Skeletal muscle tissue (tissue), 4 donors: ENCODE results near the gene RPS2. TPM values are rescaled to one million over a fixed set of nuclear protein-coding genes. Genes with fewer than 3 reads are reported as not detected.
A peak's percentile ranks its signal among the peaks of the same experiment; 100 is the strongest.
"Not testable (repeated sequence)": the region's sequence is repeated elsewhere in the genome, so short reads cannot be mapped to it uniquely, and the experiment has no call there.

Experiments
- H3K27ac ChIP-seq: one replicate; pipeline ENCODE4 v1.7.0; 2013; ENCODE audit warnings: mild to moderate bottlenecking, low read depth, low read length, inconsistent platforms
- H3K27me3 ChIP-seq, 3 donors: one replicate each; pipeline ENCODE4 v1.7.0; 2013; ENCODE audit warnings: low read length in 3 of 3; ENCODE audit not compliant: control insufficient read depth in 3 of 3, insufficient read depth in 3 of 3
- H3K36me3 ChIP-seq, 3 donors: one replicate each; pipeline ENCODE4 v1.7.0; 2013; ENCODE audit warnings: low read length in 3 of 3; ENCODE audit not compliant: control insufficient read depth in 3 of 3, insufficient read depth in 3 of 3
- H3K4me1 ChIP-seq, 3 donors: one replicate each; pipeline ENCODE4 v1.7.0; 2013; ENCODE audit warnings: low read length in 3 of 3, mild to moderate bottlenecking in 3 of 3; ENCODE audit not compliant: control insufficient read depth in 3 of 3, insufficient read depth in 3 of 3
- H3K4me3 ChIP-seq, 3 donors: one replicate each; pipeline ENCODE4 v1.7.0; 2013; ENCODE audit warnings: low read length in 3 of 3
- H3K9ac ChIP-seq, 3 donors: one replicate each; pipeline ENCODE4 v1.7.0; 2013; ENCODE audit warnings: low read length in 3 of 3, mild to moderate bottlenecking in 3 of 3, moderate library complexity in 2 of 3, low read depth in 1 of 3
- H3K9me3 ChIP-seq, 3 donors: one replicate each; pipeline ENCODE4 v1.7.0; 2013; ENCODE audit warnings: low read length in 3 of 3; ENCODE audit not compliant: control insufficient read depth in 3 of 3
- total RNA-seq: library from RNA; depleted of rRNA; stranded (reverse); fragments of >200 nt; gene quantifications from one replicate; pipeline ENCODE4 v1.2.3, GENCODE V29; 2014
- donor health status: Osteomylitis.

RPS2 gene
- total RNA-seq, result 3,178 TPM

- Histone ChIP-seq H3K27ac (peak within 1 kb of the TSS; percentile 98), H3K9ac (peak within 1 kb of the TSS; percentile 93 to 99 (median 98)), H3K4me1 (peaks cover 31 to 53% (median 33%) of the 10 kb centered on the region in 3 donors)
These were observed at the start of gene RPS2 for GRCh38 chr16:1964506-1965395. RPS2 (minus strand) TSS chr16:1964826; CDS start chr16:1964625, 201 bp downstream.

DNA sequence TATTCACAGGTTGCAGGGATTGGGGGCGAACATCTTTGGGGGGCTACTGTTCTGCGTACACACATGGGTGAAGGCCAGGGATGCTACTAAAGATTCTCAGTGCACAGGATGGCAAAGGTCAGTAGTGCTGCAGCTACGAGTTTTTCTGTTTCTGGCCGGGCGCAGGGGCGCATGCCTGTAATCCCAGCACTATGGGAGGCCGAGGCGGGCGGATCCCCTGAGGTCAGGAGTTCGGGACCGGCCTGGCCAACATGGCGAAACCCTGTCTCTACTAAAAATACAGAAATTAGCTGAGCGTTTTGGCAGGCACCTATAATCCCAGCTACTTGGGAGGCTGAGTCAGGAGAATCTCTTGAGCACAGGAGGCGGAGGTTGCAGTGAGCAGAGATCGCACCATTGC lies 48.9 kb upstream of the RPS2 start:
- Histone ChIP-seq H3K4me3 (no peak overlapping the region), H3K4me1 (peaks cover 11 to 17% (median 14%) of the 10 kb centered on the region in 3 donors), H3K9ac (no peak overlapping the region), H3K36me3 (no peaks in the 10 kb centered on the region), H3K27me3 (peaks cover 0 to 4% (median 4%) of the 10 kb centered on the region in 3 donors), H3K9me3 (no peaks in the 10 kb centered on the region), H3K27ac (no peak overlapping the region)

More at GRCh38 chr16:1964506-1965395, at the start of gene RPS2:
- H3K4me3 ChIP-seq, result peak within 1 kb of the TSS; percentile 84 to 90 (median 85)
- H3K27me3 ChIP-seq, result no peaks in the 10 kb centered on the region
- peaks cover 26 to 33% (median 26%) of the 10 kb centered on the region in 3 donors for H3K36me3 ChIP-seq
- H3K9me3 ChIP-seq, result no peaks in the 10 kb centered on the region

GRCh38 chr16:2011726-2012125 lies 47.1 kb upstream of the RPS2 start:
- H3K9me3 ChIP-seq, H3K4me3 ChIP-seq, H3K27me3 ChIP-seq, H3K36me3 ChIP-seq, H3K27ac ChIP-seq: not testable (repeated sequence)
- Histone ChIP-seq H3K9ac (peak overlapping the region in 1 of 3 donors; percentile 43), H3K4me1 (peaks cover 29 to 35% (median 31%) of the 10 kb centered on the region in 3 donors)

DNA sequence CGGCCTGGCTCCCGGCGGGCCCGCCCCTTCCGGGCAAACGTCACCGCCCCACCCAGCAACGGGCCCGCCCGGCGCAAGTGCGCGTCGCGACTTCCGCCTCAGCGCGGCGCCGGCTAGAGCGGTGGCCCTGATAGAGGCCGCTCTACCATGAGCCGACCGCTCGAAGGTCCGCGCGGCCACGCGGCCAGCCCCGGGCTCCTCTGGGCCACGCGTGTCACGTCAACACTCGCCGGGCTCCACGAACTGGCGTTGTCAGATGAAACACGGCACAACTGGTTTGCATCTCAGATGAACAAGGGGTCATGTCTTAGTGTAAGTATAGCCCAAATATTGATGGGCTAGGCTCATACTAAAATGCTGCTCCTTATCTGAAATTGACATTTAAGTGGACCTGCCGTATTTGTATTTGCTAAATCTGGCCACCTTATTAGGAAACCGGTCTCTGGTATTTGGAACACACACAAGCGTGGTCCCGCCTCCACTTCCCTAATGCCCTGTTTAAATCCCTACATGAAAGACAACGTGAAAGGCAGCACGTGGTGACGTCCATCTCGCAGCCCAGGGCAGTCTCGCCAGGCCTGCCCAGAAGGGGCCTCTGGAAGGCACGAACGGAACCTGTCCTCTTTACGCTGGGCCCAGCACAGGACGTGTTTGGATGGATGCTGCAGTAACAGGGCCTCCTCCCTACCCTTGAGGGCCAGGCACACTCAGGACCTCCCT lies 45.3 kb upstream of the RPS2 start, which contains the start of gene ZNF598:
ZNF598 (minus strand) TSS at position 31 of the 720 bp plus-strand sequence.
- no peaks in the 10 kb centered on the region for H3K9me3 ChIP-seq
- H3K4me1 ChIP-seq, result peaks cover 46 to 52% (median 49%) of the 10 kb centered on the region in 3 donors

DNA sequence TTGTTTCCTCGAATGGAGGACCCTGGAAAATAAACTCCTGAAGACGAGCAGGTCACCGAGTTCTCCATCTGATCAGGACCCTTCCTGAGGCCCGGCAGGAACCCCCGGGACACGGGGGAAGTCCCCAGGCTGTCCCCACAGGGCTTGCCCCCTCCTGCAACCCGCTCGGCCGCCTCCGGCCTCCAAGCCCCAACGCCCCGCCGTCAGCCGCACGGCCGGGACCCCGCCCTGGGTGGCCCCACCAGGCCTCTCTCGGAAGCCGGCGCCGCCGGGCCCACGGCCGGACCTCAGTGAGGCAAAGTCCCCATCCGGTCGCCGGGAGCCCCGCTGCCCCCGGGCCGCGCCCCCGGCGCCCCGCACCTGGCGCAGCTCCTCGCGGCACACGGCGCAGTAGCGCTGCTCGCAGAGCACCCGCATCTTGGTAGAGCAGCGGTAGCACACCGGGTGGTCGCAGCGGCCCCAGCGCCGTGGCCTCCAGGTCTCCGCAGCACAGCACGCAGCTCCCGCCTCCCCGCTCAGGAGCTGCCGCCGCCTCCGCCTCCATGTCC lies 44.6 kb upstream of the RPS2 start:
- Histone ChIP-seq H3K27ac (peak overlapping the region; percentile 82), H3K9ac (peak overlapping the region; percentile 73 to 86 (median 80)), H3K36me3 (peaks cover 0 to 4% (median 2%) of the 10 kb centered on the region in 3 donors), H3K4me3 (peak overlapping the region; percentile 78 to 83 (median 81)), H3K9me3 (no peaks in the 10 kb centered on the region), H3K4me1 (peaks cover 53 to 59% (median 56%) of the 10 kb centered on the region in 3 donors), H3K27me3 (no peaks in the 10 kb centered on the region)

More for the DNA sequence above, 45.3 kb upstream of the RPS2 start, which contains the start of gene ZNF598:
- peaks cover 0 to 4% (median 2%) of the 10 kb centered on the region in 3 donors for H3K36me3 ChIP-seq
- H3K9ac ChIP-seq, result peak within 1 kb of the TSS; percentile 88 to 90 (median 89)
- no peaks in the 10 kb centered on the region for H3K27me3 ChIP-seq
- H3K4me3 ChIP-seq, result peak within 1 kb of the TSS; percentile 81 to 93 (median 93)
- H3K27ac ChIP-seq, result peak within 1 kb of the TSS; percentile 91

GRCh38 chr16:2008631-2009163 lies 44.1 kb upstream of the RPS2 start:
- H3K9me3 ChIP-seq, result no peaks in the 10 kb centered on the region
- H3K9ac ChIP-seq, result peak overlapping the region; percentile 73 to 86 (median 80)
- H3K4me1 ChIP-seq, result peaks cover 58 to 64% (median 60%) of the 10 kb centered on the region in 3 donors
- H3K36me3 ChIP-seq, result peaks cover 0 to 4% (median 2%) of the 10 kb centered on the region in 3 donors
- H3K27ac ChIP-seq, result peak overlapping the region; percentile 82
- H3K27me3 ChIP-seq, result no peaks in the 10 kb centered on the region
- peak overlapping the region; percentile 78 to 83 (median 81) for H3K4me3 ChIP-seq

DNA sequence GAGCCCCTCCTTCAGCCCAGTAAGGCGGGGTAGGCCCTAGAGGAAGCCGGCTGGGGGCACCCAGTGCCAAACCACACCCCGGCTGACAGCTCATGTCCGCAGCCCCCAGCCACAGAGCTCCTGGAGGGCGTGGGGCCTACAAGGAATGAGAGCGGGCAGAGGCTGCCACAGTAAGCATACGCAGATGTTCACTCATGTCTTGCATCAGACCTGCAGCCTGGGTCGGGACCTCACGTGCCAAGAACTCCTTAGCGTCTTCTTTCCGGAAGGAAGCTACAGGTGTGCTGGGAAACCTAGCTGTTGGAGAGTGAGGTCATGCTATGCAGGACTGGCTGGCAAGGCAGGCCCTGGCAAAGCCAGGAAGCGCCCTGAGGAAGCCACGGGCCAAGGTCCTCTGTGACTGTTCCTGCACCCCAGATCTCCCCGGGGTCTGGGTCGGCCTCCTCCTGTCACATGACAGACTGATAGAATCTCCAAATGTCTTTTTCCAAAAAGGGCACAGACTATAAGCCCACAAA lies 43.4 kb upstream of the RPS2 start:
- Histone ChIP-seq H3K4me3 (peak overlapping the region; percentile 52 to 83 (median 78)), H3K9ac (peak overlapping the region; percentile 73 to 86 (median 80)), H3K27me3 (no peaks in the 10 kb centered on the region), H3K36me3 (peaks cover 0 to 5% (median 4%) of the 10 kb centered on the region in 3 donors), H3K9me3 (no peaks in the 10 kb centered on the region), H3K4me1 (peaks cover 64 to 71% (median 66%) of the 10 kb centered on the region in 3 donors), H3K27ac (peak overlapping the region; percentile 12)

DNA sequence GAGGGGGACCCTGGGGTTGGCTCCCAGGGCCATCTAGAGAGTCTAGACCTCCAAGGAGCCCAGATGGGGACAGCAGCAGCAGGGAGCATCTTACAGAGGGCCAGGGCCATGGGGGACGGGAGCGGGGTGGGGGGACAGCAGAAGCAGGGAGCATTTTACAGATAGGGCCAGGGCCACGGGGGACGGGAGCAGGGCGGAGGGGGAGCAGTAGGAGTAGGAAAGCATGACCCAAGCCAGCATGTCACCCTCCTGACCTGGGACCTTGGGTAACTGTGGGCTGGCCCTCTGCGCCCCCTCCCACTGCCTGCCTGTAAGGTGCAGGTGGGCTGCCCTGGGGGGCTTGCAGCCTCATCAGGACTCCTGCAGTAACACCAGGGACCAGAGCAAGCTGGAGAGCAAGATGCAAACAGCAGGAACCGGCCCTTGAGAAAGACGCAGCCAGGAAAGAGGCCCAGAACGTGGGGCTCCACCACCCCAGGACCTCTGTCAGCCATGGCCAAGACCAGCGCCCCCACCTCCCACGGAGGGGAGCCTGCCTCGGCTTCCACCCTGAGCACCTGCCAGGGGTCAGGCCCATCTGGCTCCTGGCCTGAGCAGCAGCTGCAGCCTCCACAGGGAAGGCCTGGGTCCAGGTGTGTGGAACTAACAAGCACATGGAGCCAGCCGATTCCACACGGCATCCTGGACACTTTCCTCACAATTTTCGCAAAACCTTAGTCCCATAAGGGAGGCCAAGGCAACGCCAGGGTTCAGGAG lies 42.6 kb upstream of the RPS2 start:
- peak overlapping the region; percentile 48 to 86 (median 71) for H3K9ac ChIP-seq

More for the DNA sequence above, 42.6 kb upstream of the RPS2 start:
- H3K27ac ChIP-seq, result peak overlapping the region; percentile 12
- H3K4me1 ChIP-seq, result peaks cover 64 to 71% (median 66%) of the 10 kb centered on the region in 3 donors
- H3K36me3 ChIP-seq, result peaks cover 3 to 12% (median 6%) of the 10 kb centered on the region in 3 donors
- H3K4me3 ChIP-seq, result peak overlapping the region; percentile 45 to 83 (median 78)
- H3K27me3 ChIP-seq, result no peaks in the 10 kb centered on the region
- no peaks in the 10 kb centered on the region for H3K9me3 ChIP-seq
